Measurements from ENCODE around the gene LSM12.

DNA sequence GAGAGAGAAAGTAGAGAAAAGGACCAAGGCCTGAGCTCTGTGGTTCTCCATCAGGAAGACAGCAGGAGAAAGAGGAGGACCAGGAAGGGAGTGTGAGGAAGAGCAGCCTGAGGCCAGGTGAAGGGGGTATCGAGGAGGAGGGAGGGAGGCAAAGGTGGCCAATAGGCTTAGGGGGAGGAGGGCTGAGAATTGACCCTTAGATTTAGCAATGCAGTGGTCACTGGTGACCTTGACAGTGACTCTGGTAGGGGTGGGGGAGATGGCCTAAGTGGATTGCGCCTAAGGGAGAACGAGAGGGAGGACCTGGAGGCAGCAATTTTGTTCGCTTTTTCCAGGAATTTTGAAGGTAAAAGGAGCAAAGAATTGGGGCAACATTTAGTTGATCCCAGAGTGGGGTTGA, 67.4 kb downstream of the LSM12 start:
- TF ChIP-seq, protein P1, sequence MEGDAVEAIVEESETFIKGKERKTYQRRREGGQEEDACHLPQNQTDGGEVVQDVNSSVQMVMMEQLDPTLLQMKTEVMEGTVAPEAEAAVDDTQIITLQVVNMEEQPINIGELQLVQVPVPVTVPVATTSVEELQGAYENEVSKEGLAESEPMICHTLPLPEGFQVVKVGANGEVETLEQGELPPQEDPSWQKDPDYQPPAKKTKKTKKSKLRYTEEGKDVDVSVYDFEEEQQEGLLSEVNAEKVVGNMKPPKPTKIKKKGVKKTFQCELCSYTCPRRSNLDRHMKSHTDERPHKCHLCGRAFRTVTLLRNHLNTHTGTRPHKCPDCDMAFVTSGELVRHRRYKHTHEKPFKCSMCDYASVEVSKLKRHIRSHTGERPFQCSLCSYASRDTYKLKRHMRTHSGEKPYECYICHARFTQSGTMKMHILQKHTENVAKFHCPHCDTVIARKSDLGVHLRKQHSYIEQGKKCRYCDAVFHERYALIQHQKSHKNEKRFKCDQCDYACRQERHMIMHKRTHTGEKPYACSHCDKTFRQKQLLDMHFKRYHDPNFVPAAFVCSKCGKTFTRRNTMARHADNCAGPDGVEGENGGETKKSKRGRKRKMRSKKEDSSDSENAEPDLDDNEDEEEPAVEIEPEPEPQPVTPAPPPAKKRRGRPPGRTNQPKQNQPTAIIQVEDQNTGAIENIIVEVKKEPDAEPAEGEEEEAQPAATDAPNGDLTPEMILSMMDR (IDR thresholded peaks at IDR 0.05), result no peak
- TF ChIP-seq POLR2A (IDR thresholded peaks at IDR 0.05), result no peak
